GM12891 (cell line): ENCODE results near the gene GCHFR.

Source experiments
- POLR2A ChIP-seq: IDR thresholded peaks from 2 replicates; pipeline ENCODE4 v1.6.1; 2011; ENCODE audit warnings: low read depth, low read length, control low read depth
- POLR2AphosphoS5 ChIP-seq: IDR thresholded peaks from 2 replicates; pipeline ENCODE4 v1.6.1; 2011; ENCODE audit warnings: low read depth, low read length, control low read depth
- SPI1 ChIP-seq: IDR thresholded peaks from 2 replicates; pipeline ENCODE4 v1.6.1; 2011; ENCODE audit warnings: low read depth, low read length, control low read depth
- TAF1 ChIP-seq: IDR thresholded peaks from 2 replicates; pipeline ENCODE4 v1.6.1; 2011; ENCODE audit warnings: low read depth, low read length, control low read depth

DNA sequence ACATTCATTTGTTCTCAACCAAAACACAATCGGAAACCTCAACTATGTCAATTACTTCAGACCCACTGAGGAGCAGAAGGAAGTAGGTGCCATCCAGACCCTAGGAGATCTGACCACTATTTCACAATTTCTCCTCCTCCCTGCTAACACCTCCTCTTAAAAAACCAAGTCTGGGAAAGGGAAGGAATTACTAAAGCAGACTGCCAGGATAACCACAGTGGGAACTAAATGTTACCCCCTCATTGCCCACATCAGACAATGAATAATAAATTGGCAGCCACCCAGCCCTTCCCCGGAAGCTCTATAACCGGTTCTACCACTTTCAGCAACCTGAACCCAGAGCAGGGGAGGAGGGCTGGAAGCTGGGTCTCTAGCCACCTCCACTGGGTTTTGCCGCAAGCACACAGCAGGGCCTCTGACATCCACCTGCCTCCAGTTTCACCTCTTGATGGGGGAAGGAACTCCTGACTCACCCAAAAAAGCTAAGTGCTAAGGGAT lies 23.5 kb downstream of the GCHFR start:
- no peak for TF ChIP-seq POLR2A
- no peak for TF ChIP-seq TAF1
- TF ChIP-seq POLR2AphosphoS5, result no peak
- TF ChIP-seq SPI1, result no peak
